NCI-H2196 treated with DMSO at 0.1 percent for 48 hours (cell line): ENCODE results near the gene CPT1C.
A peak's percentile ranks its signal among the peaks of the same experiment; 100 is the strongest.

Source experiments
- DNase-seq: peaks from one replicate; lab custom pipeline; 2025; ENCODE audit not compliant: unreplicated experiment; lab: John Stamatoyannopoulos, UW

Gene CPT1C

GRCh38 chr19:49681830-49682229 is 9.1 kb upstream of the CPT1C start:
- no peak for DNase-seq

DNA sequence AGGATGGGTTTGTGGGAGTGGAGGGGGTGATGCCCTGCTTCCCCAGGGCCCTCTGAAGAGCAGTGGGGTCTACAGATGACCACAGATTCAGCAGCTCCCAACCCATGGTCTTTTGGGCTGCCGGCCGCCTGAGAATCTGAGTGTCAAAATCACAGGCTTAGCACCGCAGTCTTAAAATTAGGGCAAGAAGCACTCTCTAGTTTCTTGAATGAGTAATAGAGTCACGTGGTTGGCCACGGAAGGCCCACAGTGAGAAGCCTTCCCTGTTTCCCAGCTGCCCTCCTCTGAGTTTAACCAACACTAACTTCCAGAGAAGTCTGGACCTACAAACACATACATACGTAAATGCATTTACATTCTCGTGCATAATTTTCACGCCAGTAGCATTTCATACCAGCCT is 8.6 kb upstream of the CPT1C start:
- DNase-seq = no peak

- no peak for DNase-seq
Measured at GRCh38 chr19:49683814-49684250, 7.1 kb upstream of the CPT1C start.

- DNase-seq = no peak
Measured at GRCh38 chr19:49684251-49684982, 6.5 kb upstream of the CPT1C start.

- no peak for DNase-seq
Measured at GRCh38 chr19:49684983-49685553, 5.8 kb upstream of the CPT1C start.

- no peak for DNase-seq
Measured at GRCh38 chr19:49685845-49686332, 5.0 kb upstream of the CPT1C start.

DNA sequence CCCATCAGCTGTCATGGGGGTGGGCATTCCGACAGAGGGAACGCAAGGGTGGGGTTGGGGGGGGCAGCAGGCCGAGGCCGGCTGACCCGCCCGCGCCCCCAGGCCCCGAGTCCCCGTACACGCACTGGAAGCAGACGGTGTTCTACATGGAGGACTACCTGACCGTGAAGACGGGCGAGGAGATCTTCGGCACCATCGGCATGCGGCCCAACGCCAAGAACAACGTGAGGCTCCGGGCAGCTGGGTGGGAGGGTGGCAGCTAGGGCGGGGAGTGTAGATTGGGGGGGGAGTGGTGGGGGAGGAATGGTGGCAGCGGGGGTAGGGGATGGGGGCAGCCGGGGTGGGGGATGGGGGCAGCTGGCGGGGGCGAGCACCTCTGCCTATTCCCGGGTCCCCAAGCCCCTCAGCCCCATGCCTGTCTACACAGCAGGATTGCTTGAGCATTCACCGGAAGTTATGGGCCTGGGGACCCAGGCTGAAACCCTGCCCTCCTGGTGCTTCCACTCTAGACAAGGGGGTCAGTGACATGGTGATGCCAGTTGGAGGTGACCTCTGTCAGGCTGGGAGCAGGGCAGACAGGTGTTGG is 4.3 kb upstream of the CPT1C start:
- no peak for DNase-seq

DNA sequence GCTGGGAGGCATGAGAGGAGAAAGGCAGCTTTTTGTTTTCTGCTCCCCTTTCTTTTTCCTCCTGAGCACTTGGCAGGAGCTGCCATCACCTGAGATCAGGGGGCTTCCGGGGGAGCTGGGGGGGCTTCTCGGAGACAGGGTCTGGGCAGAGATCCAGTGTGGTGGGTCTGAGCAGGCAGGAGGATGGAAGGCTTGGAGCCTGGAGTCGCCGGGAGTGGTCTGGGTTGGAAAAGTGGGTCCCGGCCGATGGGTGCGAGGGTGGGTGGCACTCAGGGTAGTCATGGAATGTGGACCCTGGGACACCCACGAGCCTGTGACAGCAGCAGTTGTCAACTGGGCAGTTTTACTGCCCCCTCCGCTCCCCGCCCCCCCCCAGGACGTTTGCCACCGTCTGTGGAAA is 3.8 kb upstream of the CPT1C start:
- DNase-seq = no peak

- DNase-seq = no peak
Measured at GRCh38 chr19:49687566-49688316, 3.2 kb upstream of the CPT1C start.

DNA sequence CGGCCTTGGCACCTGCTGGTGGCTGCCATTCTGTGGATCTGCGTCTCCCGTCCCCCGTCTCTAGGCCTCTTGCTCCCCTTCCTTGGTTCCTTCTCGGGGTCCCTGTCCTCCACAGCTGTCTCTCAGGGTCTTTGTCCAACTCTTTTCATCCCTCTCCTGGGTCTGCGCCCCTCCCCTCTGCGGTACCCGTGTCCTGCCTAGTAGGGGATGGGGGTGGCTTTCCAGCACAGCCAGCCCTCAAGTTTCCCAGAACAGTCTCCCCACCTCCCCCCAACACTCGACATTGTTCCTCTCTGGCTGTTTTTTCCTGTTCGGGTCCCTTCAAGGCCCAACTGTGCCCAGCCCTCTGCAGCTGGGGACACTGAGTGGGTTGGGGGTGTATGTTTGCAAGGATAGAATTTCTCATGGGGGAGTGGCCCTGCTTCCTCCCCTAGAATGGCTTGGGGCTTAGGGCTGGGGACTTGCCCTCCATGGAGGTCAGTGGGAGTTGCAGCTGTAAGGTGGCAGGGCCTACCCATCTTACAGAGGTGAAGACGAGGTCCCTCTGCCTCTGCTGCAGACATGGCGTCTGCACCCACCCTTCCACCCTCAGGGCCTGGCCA is 2.3 kb upstream of the CPT1C start:
- DNase-seq = no peak

DNA sequence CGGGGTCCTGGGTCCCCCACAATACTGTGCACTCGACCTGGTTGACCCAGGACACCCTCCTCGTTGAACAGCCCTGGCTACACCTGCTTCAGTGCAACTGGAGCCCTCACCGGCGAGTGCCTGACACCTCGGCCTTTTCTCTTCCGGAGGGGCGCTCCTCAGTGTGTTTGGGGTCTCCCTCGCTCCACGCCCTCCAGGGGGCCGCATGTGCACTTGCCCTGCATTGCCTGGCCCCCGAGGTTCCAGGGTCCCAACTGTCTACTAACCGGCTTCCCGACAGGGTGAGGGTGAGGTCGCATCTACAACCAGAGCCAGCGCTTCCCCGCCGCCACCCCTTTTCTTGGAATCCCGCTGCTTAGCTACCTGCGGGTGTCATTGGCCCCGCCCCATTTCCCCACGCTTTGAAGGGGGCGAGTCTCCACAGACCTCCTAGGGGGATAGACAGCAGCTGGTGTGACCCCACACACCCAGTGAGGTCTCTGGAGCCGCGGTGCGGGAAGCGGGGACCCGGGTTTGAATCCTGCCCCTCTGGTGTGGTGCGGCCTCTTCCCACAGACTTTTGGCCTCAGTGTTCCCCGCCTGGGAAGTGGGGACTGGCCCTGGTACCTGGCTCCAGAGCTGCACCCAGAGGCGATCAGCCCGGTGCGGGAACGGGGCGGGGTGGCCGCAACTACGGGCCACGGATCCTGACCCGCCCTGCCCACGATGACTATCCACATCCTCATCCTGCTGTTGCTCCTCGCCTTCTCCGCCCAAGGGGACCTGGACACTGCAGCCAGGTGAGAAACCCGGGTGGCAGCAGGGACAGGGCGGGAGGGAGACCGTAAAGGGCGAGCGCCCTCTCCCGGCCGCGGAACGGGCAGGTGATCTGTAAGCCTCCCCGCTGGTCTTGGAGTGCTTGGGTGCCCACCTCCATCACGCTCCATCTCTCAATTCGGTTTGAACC is 1.5 kb upstream of the CPT1C start, which contains the start of gene ADM5:
Gene ADM5 (plus strand): TSS at position 462 of the 946 bp plus-strand sequence. CDS start 244 bp downstream, at position 706.
- peak; percentile 66 for DNase-seq

- no peak for DNase-seq
Measured at GRCh38 chr19:49690079-49690655, 749 bp upstream of the CPT1C start.

GRCh38 chr19:49691243-49692146 is 579 bp downstream of the CPT1C start:
- DNase-seq = peak; percentile 64

DNA sequence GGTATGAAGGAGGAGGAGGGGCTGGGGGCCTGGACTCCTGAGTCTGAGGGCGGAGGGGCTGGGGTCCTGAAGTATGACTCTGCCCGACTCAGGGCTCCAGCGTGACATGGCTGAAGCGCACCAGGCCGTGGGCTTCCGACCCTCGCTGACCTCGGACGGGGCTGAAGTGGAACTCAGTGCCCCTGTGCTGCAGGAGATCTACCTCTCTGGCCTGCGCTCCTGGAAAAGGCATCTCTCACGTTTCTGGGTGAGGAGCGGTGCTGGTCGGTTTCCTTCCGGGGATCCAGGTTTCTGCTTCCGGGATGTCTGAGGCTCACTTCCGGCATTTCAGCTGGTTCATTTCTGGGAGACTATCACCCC is 1.2 kb downstream of the CPT1C start:
- no peak for DNase-seq

GRCh38 chr19:49696115-49696514 is 5.2 kb downstream of the CPT1C start:
- no peak for DNase-seq

- DNase-seq = no peak
Measured at GRCh38 chr19:49696865-49697264, 5.9 kb downstream of the CPT1C start.

GRCh38 chr19:49699364-49699763 is 8.4 kb downstream of the CPT1C start:
- no peak for DNase-seq

GRCh38 chr19:49700563-49700962 is 9.6 kb downstream of the CPT1C start:
- no peak for DNase-seq
